CD4-positive, alpha-beta T cell (primary cell): Measurements from ENCODE around the gene SPRED2. TPM values are rescaled to one million over a fixed set of nuclear protein-coding genes. Genes with fewer than 3 reads are reported as not detected.

ENCODE experiments used
- ATAC-seq: fragments of 200-7000 bp; cut with Tn5 transposase; one replicate; pipeline ENCODE4 v1.10.0; 2022; ENCODE audit warnings: mild to moderate bottlenecking; ENCODE audit not compliant: poor library complexity
- CTCF ChIA-PET: fragments of 350-600 bp; sonication (Branson Sonifier 250); formaldehyde crosslinking; loops from one replicate; lab custom pipeline; 2021; ENCODE audit warnings: antibody characterized with exemption, inconsistent platforms; lab: Charles Lee
- POLR2A ChIA-PET: fragments of 350-600 bp; sonication (Branson Sonifier 250); formaldehyde crosslinking; loops from one replicate; lab custom pipeline; 2021; ENCODE audit warnings: antibody characterized with exemption, inconsistent platforms; lab: Charles Lee
- DNase-seq, 14 experiments: peaks; one replicate each; pipeline ENCODE4 v3.0.0-alpha.2; 2013 to 2020; ENCODE audit warnings: mixed read lengths in 2 of 14
- H3K27ac ChIP-seq, 2 donors: one replicate each; pipeline versions ENCODE4 v1.5.1 to v1.7.0; 2013; ENCODE audit warnings: low read length in 2 of 2, low read depth in 1 of 2, mild to moderate bottlenecking in 1 of 2
- H3K27me3 ChIP-seq, 2 experiments: 1 replicate in 1 of 2; 2 replicates in 1 of 2; pipeline versions ENCODE4 v1.6.1 to v1.7.0; 2013; ENCODE audit warnings: low read length in 2 of 2, control low read depth in 1 of 2, mild to moderate bottlenecking in 1 of 2, moderate library complexity in 1 of 2; ENCODE audit not compliant: insufficient read depth in 2 of 2, control insufficient read depth in 1 of 2
- H3K36me3 ChIP-seq: one replicate; pipeline ENCODE4 v1.6.1; 2013; ENCODE audit warnings: low read length, control low read depth; ENCODE audit not compliant: insufficient read depth
- H3K4me1 ChIP-seq: one replicate; pipeline ENCODE4 v1.6.1; 2013; ENCODE audit warnings: low read length, control low read depth; ENCODE audit not compliant: insufficient read depth
- H3K4me3 ChIP-seq: one replicate; pipeline ENCODE4 v1.5.1; 2013; ENCODE audit warnings: mild to moderate bottlenecking, low read length, moderate library complexity
- H3K9me3 ChIP-seq, 2 experiments: 1 replicate in 1 of 2; 2 replicates in 1 of 2; pipeline versions ENCODE4 v1.6.1 to v1.7.0; 2013; ENCODE audit warnings: low read length in 2 of 2, mild to moderate bottlenecking in 2 of 2, control low read depth in 1 of 2, moderate library complexity in 1 of 2; ENCODE audit not compliant: control insufficient read depth in 1 of 2, insufficient read depth in 1 of 2
- H3K27ac Mint-ChIP-seq: one replicate; pipeline ENCODE4 v1.8.0; 2020; ENCODE audit warnings: mixed read lengths
- H3K27me3 Mint-ChIP-seq: one replicate; pipeline ENCODE4 v1.8.0; 2021; ENCODE audit warnings: mixed read lengths
- H3K36me3 Mint-ChIP-seq: one replicate; pipeline ENCODE4 v1.8.0; 2021; ENCODE audit warnings: low read depth, mixed read lengths
- H3K4me1 Mint-ChIP-seq: one replicate; pipeline ENCODE4 v1.8.0; 2021; ENCODE audit warnings: low read depth, mixed read lengths
- H3K4me3 Mint-ChIP-seq: one replicate; pipeline ENCODE4 v1.8.0; 2020; ENCODE audit warnings: mild to moderate bottlenecking, mixed read lengths
- H3K9me3 Mint-ChIP-seq: one replicate; pipeline ENCODE4 v1.8.0; 2020; ENCODE audit warnings: mixed read lengths
- intact Hi-C, 2 experiments: fragments of 100-400 bp; cut with DNase I in 1 of 2; cut with micrococcal nuclease in 1 of 2; formaldehyde crosslinking; loops; one replicate each; pipeline versions ENCODE4 v1.15.1 to v1.9.0; 2023 to 2025; cut with DNase I, micrococcal nuclease
- total RNA-seq, 174 experiments: library from RNA in 2 of 174; stranded (reverse) in 2 of 174; gene quantifications; one replicate each; pipeline ENCODE4 v1.2.3 and lab custom pipeline; 2021 to 2026
- TF ChIP-seq, protein P1 (sequence below): fragments of 200-600 bp; IDR thresholded peaks from one replicate; pipeline ENCODE4 v1.8.0; 2022; ENCODE audit warnings: antibody characterized with exemption, mild to moderate bottlenecking

The SPRED2 gene
- total RNA-seq, 2 experiments from 2014 or later, result 2.5 to 2.8 TPM

DNA sequence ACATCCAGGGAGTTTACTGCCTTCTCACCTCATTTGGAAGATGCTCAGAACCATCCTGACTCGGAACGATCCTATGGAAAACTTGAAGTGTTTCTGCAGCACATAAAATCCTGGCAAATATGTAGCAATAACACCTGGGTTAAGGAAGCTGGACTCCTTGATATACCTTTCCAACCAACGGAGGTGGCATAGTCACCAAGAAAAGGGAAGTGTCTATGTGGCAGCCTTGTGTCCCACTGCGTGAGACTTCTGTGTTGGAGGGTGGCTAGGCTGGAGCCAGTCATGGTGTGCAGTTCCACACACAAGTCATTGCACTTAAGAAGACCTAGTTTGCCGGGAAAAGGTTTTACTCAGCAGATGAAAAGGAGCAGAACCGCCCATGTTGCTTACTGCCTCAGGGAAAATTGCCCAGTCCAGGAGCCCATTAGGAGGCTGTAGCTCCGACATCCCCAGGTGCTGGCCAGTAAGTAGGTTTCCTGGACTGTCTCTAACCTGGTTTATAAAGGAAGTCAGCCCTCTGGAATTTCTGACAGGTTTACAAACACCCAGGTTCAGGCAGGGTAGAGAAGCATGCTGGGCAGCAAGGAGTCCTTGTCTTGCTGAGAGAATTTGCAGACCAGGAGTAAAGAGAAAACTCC is 46.2 kb upstream of the SPRED2 start:
- no peaks in the 10 kb centered on the region for H3K36me3 ChIP-seq
- H3K27me3 ChIP-seq, result peaks cover 0 to 3% of the 10 kb centered on the region in 2 experiments
- no peaks in the 10 kb centered on the region for H3K9me3 Mint-ChIP-seq
- DNase-seq (no peak), ATAC-seq (no peak)
- no peak overlapping the region for H3K27ac ChIP-seq
- H3K9me3 ChIP-seq, result peaks cover 6 to 14% of the 10 kb centered on the region in 2 experiments
- no peaks in the 10 kb centered on the region for H3K36me3 Mint-ChIP-seq
- H3K4me3 Mint-ChIP-seq, result no peak overlapping the region
- ChIA-PET POLR2A (interaction anchor here (0.6 kb wide), 1 partner anchor 199 kb away, joined by 3 read pairs; no protein-coding TSS in a partner anchor), CTCF (no interaction called here)
- TF ChIP-seq, protein P1, sequence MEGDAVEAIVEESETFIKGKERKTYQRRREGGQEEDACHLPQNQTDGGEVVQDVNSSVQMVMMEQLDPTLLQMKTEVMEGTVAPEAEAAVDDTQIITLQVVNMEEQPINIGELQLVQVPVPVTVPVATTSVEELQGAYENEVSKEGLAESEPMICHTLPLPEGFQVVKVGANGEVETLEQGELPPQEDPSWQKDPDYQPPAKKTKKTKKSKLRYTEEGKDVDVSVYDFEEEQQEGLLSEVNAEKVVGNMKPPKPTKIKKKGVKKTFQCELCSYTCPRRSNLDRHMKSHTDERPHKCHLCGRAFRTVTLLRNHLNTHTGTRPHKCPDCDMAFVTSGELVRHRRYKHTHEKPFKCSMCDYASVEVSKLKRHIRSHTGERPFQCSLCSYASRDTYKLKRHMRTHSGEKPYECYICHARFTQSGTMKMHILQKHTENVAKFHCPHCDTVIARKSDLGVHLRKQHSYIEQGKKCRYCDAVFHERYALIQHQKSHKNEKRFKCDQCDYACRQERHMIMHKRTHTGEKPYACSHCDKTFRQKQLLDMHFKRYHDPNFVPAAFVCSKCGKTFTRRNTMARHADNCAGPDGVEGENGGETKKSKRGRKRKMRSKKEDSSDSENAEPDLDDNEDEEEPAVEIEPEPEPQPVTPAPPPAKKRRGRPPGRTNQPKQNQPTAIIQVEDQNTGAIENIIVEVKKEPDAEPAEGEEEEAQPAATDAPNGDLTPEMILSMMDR, result no peak
- no peaks in the 10 kb centered on the region for H3K4me1 Mint-ChIP-seq
- no peak overlapping the region for H3K4me3 ChIP-seq
- peaks cover 11% of the 10 kb centered on the region for H3K27me3 Mint-ChIP-seq
- no peak overlapping the region for H3K27ac Mint-ChIP-seq
- intact Hi-C loops, result no loop called here
- H3K4me1 ChIP-seq, result no peaks in the 10 kb centered on the region

GRCh38 chr2:65477590-65477989 is 45.2 kb upstream of the SPRED2 start:
- no peak overlapping the region for H3K27ac ChIP-seq
- Mint-ChIP-seq H3K4me1 (no peaks in the 10 kb centered on the region), H3K27ac (no peak overlapping the region), H3K9me3 (no peaks in the 10 kb centered on the region), H3K4me3 (no peak overlapping the region), H3K27me3 (peaks cover 10% of the 10 kb centered on the region), H3K36me3 (no peaks in the 10 kb centered on the region)
- intact Hi-C loops, result no loop called here
- TF ChIP-seq, protein P1, result no peak
- DNase-seq (no peak), ATAC-seq (no peak)
- POLR2A ChIA-PET, result no interaction called here
- H3K36me3 ChIP-seq, result no peaks in the 10 kb centered on the region
- peaks cover 0 to 3% of the 10 kb centered on the region in 2 experiments for H3K27me3 ChIP-seq
- CTCF ChIA-PET, result no interaction called here
- no peaks in the 10 kb centered on the region for H3K4me1 ChIP-seq
- no peak overlapping the region for H3K4me3 ChIP-seq
- H3K9me3 ChIP-seq, result peaks cover 9 to 14% of the 10 kb centered on the region in 2 experiments

GRCh38 chr2:65476778-65477177 is 44.4 kb upstream of the SPRED2 start:
- CTCF ChIA-PET, result no interaction called here
- no peaks in the 10 kb centered on the region for H3K4me1 ChIP-seq
- Mint-ChIP-seq H3K4me3 (no peak overlapping the region), H3K9me3 (no peaks in the 10 kb centered on the region), H3K27me3 (peaks cover 9% of the 10 kb centered on the region), H3K4me1 (no peaks in the 10 kb centered on the region), H3K36me3 (no peaks in the 10 kb centered on the region), H3K27ac (no peak overlapping the region)
- H3K27ac ChIP-seq, result no peak overlapping the region
- H3K36me3 ChIP-seq, result no peaks in the 10 kb centered on the region
- POLR2A ChIA-PET, result no interaction called here
- peaks cover 9 to 14% of the 10 kb centered on the region in 2 experiments for H3K9me3 ChIP-seq
- no peak for ATAC-seq
- DNase-seq, result no peak
- H3K27me3 ChIP-seq, result peaks cover 0 to 3% of the 10 kb centered on the region in 2 experiments
- TF ChIP-seq, protein P1, result no peak
- H3K4me3 ChIP-seq, result no peak overlapping the region
- intact Hi-C loops, result no loop called here
